Islet precursor cell (in vitro differentiated cells): ENCODE data around the gene PAWR.
"Not testable (repeated sequence)": the region's sequence is repeated elsewhere in the genome, so short reads cannot be mapped to it uniquely, and the experiment has no call there.

Experiments
- DNase-seq: peaks from one replicate; pipeline ENCODE4 v3.0.0-alpha.2; 2018

PAWR gene

GRCh38 chr12:79645235-79645630 lies 45.5 kb downstream of the PAWR start:
- DNase-seq, result no peak

- no peak for DNase-seq
These were observed 46.2 kb downstream of the PAWR start for GRCh38 chr12:79644274-79645234.

GRCh38 chr12:79643821-79644220 lies 46.9 kb downstream of the PAWR start:
- DNase-seq, result no peak

- DNase-seq, result no peak
These were observed 52.3 kb downstream of the PAWR start for GRCh38 chr12:79638490-79638889.

- DNase-seq, result no peak
These were observed 53.7 kb downstream of the PAWR start for GRCh38 chr12:79637093-79637492.

- no peak for DNase-seq
These were observed 55.1 kb downstream of the PAWR start for GRCh38 chr12:79635676-79636075.

GRCh38 chr12:79634957-79635471 lies 55.8 kb downstream of the PAWR start:
- DNase-seq, result no peak

- no peak for DNase-seq
These were observed 61.2 kb downstream of the PAWR start for GRCh38 chr12:79629561-79629960.

GRCh38 chr12:79626735-79627134 lies 64.0 kb downstream of the PAWR start:
- not testable (repeated sequence) for DNase-seq

- DNase-seq, result no peak
These were observed 66.4 kb downstream of the PAWR start for GRCh38 chr12:79624378-79624777.

GRCh38 chr12:79619872-79620562 lies 70.7 kb downstream of the PAWR start:
- no peak for DNase-seq

- DNase-seq, result peak; percentile 74
These were observed 71.8 kb downstream of the PAWR start for GRCh38 chr12:79618848-79619404.

- no peak for DNase-seq
These were observed 73.1 kb downstream of the PAWR start for GRCh38 chr12:79617696-79618095.

GRCh38 chr12:79615596-79616560 lies 74.9 kb downstream of the PAWR start:
- no peak for DNase-seq

- DNase-seq, result no peak
These were observed 76.0 kb downstream of the PAWR start for GRCh38 chr12:79614730-79615129.

- DNase-seq, result no peak
These were observed 88.9 kb downstream of the PAWR start for GRCh38 chr12:79601908-79602307.

- no peak for DNase-seq
These were observed 92.9 kb downstream of the PAWR start for GRCh38 chr12:79597910-79598309.

GRCh38 chr12:79596719-79597350 lies 93.9 kb downstream of the PAWR start:
- DNase-seq, result no peak

GRCh38 chr12:79595273-79595672 lies 95.5 kb downstream of the PAWR start:
- DNase-seq, result no peak

GRCh38 chr12:79592865-79593264 lies 97.9 kb downstream of the PAWR start:
- no peak for DNase-seq

GRCh38 chr12:79591988-79592387 lies 98.8 kb downstream of the PAWR start:
- DNase-seq, result no peak

- DNase-seq, result no peak
These were observed 100.0 kb downstream of the PAWR start for GRCh38 chr12:79590751-79591150.
